Ramos (cell line): ENCODE measurements around the gene SPATS2.
"Not testable (repeated sequence)": the region's sequence is repeated elsewhere in the genome, so short reads cannot be mapped to it uniquely, and the experiment has no call there.

ENCODE experiments used
- in situ Hi-C: fragments of 300-500 bp; cut with MboI; formaldehyde crosslinking; loops from one replicate; pipeline ENCODE4 v1.14.3; 2022; ENCODE audit warnings: low sequenced_read_pairs; ENCODE audit not compliant: unreplicated experiment

The SPATS2 gene

DNA sequence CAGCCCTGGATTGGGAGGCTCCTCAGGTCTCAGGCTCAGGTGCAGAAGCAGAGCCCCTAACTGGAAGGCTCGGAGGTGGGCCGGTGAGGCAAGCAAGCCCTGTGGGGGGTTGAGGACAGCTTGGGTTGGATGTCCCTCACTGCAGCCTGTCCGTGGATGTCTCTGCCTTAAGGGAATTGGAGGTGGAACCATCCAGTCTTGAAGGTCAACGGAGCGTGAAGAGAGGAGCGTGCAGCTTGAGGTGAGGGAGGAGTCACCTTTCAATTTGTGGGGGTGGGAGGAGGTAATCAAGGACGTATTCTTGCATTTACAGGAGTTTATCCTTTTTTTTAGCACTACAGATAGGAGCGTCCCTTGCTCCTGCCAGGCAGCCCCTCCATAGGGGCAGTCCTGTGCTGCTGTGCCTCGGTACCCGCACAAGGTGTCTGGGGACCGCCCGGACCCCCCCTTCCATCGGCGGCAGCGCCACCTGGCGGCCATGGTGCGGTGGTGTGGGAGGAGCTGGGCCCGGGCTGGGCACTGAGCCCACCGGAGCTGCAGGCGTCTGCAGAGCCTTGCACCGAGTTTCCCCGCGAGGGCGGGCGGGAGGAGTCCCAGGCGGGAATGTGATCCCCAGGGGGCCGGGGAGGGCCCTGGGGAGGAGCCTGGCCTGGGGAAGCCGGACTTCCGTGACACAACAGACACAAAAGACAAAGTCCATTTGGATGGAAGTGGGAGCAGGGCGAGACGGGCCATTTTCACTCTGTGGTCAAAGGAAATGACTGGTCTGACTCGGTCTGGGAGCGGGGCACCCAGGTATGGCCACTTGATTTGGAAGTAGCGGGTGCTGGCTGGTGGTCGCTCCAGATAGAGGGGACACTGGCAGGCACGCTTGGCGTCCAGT, 19.7 kb upstream of the SPATS2 start:
- in situ Hi-C loops: no loop called here

DNA sequence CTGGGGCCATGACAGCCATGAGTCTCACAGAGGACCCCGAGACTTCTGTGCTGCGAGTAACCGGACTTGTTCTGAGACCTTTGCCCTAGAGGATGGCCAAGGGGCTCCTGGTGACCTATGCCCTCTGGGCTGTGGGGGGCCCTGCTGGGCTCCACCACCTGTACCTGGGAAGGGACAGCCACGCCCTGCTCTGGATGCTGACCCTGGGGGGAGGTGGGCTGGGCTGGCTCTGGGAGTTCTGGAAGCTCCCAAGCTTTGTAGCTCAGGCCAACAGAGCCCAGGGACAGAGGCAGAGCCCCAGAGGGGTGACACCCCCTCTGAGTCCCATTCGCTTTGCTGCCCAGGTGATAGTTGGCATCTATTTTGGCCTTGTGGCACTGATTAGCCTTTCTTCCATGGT, 18.5 kb upstream of the SPATS2 start:
- in situ Hi-C loops: no loop called here

DNA sequence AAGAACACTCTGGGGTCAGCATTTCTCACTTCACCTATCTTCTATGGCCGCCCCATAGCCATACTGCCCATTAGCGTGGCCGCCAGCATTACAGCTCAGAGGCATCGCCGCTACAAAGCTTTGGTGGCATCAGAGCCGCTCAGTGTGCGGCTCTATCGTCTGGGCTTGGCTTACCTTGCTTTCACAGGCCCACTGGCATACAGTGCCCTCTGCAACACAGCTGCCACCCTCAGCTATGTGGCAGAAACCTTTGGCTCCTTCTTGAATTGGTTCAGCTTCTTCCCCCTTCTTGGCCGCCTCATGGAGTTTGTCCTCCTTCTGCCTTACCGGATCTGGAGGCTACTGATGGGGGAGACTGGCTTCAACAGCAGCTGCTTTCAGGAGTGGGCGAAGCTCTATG, 18.0 kb upstream of the SPATS2 start:
- in situ Hi-C loops: no loop called here

DNA sequence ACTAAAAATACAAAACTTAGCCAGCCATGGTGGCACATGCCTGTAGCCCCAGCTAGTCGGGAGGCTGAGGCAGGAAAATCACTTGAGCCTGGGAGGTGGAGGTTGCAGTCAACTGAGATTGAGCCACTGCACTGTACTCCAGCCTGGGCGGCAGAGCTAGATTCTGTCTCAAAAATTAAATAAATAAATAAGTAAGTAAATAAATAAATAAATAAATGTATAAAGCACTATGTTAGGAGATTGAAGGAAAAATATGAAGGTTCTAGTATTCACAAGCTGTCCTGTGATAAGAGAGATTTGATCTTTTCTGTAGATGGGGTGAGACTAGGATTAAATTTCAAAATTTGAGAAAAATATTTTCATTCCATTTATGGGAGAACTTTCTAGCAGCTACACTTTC, 14.9 kb upstream of the SPATS2 start:
- in situ Hi-C loops: no loop called here

DNA sequence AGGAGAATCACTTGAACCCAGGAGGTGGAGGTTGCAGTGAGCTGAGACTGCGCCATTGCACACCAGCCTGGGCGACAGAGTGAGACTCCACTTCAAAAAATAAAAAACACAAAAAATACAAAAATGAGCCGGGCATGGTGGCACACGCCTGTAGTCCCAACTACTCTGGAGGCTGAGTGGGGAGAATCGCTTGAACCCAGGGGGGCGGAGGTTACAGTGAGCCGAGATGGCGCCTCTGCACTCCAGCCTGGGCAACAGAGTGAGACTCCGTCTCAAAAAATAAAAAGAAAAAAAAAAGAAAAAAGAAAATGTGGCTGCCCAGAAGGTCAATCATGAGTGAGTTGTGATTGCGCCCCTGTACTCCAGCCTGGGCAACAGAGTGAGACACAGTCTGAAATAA, 11.3 kb upstream of the SPATS2 start:
- in situ Hi-C loops: no loop called here

DNA sequence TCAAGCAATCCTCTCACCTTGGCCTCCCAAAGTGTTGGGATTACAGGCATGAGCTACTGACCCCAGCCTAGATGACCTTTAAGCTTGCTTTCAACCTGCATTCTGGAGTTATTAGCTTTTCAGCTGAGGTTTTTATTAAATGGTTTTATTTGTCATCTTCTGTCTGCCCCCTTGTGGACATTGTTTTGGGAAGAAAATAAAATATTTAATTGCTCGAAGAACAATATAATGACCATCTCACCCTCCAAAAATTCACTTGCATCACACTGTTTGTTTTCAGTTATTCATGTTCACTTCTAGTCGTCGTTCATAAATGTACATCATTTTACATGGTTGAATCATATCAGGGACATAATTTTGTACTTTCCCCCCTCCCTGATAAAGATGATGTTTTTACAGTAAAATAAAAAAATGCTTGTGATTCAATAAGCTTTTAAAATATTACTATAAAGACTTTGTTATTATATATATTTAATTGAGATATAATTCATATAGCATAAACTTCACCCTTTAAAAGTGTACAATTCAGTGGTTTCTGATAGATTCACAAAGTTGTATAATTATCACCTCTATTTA, 10.1 kb upstream of the SPATS2 start:
- in situ Hi-C loops: no loop called here

DNA sequence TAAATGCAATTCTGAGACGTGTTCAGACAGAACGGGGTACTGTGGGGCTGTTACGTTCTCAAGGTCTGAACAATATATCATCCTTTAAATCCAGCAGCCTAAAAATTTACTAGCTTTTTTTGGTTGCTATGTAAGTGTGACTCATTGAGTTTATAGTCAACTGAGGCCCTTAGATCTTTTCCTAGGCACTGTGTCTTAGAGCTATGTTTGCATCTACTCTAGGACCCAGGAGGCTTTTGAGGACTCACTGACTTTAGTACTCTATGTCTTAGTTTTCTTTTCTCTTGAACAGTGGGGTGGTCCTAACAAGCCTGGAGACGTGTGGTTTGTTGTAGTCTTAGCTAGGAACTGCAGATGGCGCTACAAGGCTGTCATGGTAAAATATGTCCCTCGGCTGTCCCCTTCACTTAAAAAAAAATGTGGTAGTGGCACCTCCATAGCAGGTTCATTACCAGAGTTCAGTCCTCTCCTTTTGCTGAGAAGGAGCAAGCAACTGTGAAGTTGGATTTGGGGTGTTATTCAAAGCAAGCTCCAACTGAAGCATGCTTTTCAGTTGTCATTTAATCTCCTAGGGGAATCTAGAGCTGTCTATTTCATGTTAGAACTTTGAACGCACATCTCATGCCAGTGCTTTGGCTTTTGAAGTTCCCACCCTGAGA, 8.7 kb upstream of the SPATS2 start:
- in situ Hi-C loops: no loop called here

DNA sequence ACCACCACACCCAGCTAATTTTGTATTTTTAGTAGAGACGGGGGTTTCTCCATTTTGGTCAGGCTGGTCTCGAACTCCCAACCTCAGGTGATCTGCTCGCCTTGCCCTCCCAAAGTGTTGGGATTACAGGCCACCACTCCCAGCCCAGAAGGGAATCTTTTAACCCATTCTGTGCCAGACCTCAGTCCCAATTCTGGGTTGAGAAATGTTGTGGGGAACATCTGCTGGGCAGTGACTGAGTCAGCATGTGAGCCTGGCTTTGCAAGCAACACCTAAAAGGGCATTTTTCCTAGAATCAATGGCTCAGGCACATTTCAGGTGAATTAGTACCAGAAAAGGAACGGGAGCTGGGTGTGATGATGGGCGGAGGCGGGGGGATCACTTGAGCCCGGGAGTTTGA, 7.6 kb upstream of the SPATS2 start:
- in situ Hi-C loops: loop anchor here (10.0 kb wide), 1 partner anchor 165 kb away; no protein-coding TSS in a partner anchor

DNA sequence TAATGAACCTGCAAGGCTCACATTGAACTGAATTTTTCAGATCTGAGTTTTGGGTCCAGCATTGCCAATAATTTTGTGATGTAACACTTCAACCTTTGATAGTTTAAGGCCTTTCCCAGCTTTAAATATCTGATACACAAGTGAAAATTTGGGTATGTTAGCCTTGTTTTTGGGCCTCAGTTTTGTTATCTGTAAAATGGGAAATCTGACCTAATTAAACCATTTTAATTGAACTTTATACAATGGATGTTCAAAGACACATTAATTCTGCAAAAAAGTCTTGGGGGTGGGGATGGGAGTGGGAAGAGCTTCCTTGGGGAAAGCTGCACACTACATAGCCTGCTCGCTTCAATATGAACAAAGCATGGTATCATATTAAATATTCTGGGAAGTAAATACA, 5.2 kb upstream of the SPATS2 start:
- in situ Hi-C loops: loop anchor here (10.0 kb wide), 1 partner anchor 163 kb away; no protein-coding TSS in a partner anchor

DNA sequence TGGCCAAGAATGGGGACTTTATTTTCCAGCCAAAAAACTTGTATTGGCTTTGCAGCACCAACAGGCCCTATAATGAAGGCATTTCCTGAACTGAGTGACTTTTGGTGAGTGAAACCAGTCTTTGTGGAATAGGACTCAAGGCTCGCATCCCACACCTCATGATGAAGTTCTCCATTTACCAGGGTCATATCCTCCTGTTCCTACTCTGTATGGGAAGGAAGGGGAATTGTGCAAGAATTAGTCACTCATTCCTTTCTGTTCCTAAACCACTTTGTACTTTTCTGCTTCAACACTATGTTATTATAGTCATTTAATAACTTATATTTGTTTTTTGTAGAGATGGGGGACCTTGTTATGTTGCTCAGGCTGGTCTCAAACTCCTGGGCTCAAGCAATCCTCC, 2.3 kb upstream of the SPATS2 start:
- in situ Hi-C loops: loop anchor here (10.0 kb wide), 1 partner anchor 160 kb away; no protein-coding TSS in a partner anchor

DNA sequence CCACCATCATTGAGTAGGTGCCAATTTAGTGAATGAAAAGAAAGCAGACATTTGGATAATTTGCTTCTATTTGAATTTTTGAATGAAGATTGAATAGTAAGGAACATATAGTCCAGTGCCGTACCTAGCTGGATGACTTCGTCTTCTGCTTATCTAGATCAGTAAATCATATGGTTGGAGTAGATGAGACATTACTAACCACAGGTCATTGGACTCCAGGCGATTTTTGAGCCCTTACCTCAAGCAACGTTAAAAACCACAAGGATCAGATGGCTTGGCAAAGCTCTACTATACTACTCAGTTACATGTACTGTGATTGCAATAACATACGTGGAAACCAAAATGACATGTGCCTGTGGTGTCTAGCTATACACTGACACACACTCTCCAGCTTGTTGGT, 1.7 kb upstream of the SPATS2 start:
- in situ Hi-C loops: loop anchor here (10.0 kb wide), 1 partner anchor 159 kb away; no protein-coding TSS in a partner anchor

DNA sequence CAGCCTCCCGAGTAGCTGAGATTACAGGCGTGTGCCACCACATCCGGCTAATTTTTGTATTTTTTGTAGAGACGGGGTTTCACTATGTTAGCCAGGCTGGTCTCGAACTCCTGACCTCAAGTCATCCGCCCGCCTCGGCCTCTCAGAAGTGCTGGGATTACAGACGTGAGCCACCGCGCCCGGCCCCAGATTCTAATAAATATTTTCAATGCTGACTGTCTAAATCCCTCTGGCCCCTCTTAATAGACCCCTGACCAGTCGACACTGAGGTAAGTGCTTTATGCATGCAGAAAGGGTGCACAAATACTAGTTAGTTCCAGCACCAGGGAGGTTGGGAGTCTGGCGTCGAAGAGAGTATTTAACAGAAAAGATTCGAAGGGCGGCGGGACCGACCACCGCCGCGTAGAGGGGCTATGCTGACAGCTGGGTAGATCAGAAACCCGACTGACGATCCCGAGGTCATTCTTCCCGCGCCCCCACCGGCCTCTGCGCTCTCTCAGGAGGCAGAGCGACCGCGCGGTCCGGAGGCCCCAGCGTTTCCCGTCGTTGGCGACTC, 1.1 kb upstream of the SPATS2 start:
- in situ Hi-C loops: loop anchor here (10.0 kb wide), 1 partner anchor 159 kb away; no protein-coding TSS in a partner anchor

DNA sequence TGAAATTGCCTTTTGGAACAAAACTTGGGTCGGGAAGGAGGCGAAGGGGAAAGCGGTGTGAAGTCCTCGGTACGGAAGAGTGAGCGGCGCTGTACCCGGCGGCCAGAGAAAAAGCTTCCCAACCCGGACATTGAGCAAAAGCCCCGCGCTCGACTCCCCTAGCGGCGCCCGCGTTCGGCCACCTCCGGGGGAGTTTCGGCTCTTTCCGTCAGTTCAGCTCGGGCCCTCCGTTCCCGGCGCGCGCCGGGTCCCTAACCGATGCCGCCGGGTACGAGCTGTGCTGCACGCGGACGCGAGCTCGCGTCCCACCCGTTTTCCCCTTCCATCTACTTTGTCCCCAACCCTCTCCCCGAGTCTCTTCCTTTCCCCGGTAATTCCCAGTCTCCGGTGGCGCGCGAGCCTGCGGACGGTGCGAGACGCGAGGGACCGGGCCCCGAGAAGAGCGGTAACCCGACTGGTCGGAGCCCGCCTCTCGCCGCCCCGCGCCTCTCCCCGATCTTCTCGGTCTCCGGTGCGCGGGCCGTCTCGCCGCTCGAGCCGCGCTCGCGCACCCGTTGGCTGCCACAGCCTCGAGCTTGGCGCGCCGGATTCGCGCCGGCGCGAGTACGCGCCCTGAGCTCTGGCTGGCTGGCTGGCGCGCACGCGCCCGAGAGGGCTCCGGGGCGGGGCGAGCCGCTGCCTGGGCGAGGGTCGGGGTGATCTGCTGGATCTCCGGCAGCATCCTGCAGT, 446 bp upstream of the SPATS2 start:
- in situ Hi-C loops: loop anchor here (10.0 kb wide), 1 partner anchor 158 kb away; no protein-coding TSS in a partner anchor

DNA sequence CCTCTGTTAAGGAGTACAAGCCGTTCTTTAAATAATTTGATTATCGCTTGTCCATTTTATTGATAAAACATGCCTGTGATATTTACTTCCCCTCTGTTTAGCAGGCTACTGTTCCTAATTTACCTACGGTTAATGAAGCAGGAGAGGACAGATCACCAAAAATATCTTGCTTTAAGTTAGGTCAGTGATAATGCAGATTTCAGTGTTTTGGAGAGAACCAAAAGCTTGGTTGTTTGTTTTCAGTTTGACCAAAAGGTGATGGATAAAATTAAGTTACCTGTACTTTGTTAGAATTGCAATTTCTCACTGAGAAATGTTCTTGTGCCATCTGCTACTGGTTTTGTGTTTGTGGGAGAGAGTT, 958 bp downstream of the SPATS2 start:
- in situ Hi-C loops: loop anchor here (10.0 kb wide), 1 partner anchor 157 kb away; no protein-coding TSS in a partner anchor

DNA sequence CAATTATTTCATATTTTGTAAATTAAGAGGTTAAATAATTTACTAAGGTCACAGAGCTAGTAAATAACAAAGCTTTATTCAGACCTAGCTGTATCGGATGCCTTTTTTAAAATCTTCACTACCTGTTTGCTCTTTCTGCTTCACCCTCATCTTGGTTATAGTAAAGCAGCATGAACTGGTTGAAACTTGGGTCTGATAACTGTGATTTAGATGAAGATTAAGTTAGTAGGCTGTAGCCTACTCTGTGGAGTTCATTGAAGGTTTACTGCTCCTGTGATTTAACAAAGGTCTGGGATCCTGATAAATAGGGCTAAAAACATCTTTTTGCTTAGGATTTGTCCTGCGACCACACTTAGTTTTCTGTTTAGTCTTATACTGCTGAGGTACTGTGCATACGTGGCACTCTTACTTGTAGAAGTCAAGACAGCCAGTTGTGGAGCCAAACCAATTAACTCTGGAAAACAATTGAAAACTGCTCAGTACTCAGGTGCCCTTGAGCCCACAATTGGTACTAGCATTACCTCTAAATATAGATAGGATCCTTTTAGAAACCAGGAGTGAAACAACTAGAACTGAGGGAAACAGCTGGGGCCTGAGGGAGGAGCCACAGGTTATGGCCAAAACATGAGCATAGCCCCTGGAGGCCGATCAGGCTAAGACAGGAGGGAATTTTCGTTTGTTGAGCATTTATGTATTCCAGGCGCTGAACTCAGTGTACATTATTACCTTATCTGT, 2.3 kb downstream of the SPATS2 start:
- in situ Hi-C loops: loop anchor here (10.0 kb wide), 1 partner anchor 155 kb away; no protein-coding TSS in a partner anchor

DNA sequence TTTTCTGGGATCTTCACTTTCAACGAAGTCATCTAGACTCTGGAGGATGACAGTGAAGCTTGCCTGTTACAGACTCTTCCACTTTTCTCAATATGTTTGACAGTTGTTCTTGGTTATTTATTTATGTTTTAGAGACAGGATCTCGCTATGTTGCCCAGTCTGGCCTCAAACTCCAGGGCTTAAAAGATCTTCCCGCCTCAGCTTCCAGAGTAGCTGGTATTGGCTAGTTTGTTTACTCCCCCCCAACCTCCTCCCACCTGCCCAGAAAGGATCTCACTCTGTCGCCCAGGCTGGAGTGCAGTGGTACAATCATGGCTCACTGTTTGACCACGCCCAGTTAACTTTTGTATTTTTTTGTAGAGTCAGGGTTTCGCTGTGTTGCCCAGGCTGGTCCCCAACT, 3.3 kb downstream of the SPATS2 start:
- in situ Hi-C loops: no loop called here

DNA sequence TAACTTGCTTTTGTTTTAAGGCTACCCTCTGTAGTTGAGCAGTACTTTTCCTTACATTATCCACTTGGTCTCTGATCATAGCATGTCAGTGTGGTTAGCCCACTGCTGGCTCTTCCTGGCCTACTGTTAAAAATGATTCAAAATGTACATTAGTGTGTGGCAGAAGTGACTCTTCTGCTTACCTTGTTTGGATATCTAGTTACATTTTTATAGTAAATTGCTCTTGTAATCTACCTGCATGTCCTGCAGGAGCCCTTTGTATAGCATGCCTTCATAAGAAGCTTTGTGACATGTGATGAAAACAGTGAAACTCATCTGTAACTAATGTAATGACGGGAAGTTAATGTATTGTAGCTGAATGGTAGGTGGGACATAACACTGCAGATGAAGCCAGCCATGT, 8.1 kb downstream of the SPATS2 start:
- in situ Hi-C loops: no loop called here

DNA sequence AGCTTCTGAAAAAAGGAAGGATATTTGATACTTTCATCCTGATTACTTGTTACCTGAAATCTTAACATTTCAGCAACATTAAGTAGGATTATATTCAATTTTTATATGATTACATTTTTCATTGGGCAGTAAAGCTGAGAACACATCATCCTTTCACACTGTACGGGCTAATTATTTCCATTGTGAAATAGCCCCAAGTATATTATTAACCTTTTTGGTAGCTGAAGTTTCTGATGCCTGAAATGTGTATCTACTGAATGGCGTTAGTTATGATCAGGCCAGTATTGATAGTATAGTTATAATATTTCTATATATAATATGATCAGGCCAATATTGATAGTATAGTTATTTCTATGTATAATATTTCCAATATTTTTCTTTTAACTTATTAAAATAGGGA, 10.1 kb downstream of the SPATS2 start:
- in situ Hi-C loops: no loop called here

DNA sequence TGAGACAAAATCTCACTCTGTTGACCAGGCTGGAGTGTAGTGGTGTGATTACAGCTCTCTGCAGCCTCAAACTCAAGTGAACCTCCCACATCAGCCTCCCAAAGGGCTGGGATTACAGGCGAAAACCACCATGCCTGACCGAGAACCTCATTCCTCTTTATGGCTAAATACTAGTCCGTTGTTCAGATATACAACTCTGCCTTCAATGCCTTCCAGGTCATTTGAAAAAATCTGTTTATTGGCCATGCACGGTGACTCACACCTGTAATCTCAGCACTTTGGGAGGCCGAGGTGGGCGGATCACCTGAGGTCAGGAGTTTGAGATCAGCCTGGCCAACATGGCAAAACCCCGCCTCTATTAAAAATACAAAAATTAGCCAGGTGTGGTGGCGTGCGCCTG, 12.9 kb downstream of the SPATS2 start:
- in situ Hi-C loops: not testable (repeated sequence)
